Measurements from ENCODE around the gene OR4A16. TPM values are rescaled to one million over a fixed set of nuclear protein-coding genes. Genes with fewer than 3 reads are reported as not detected.

The OR4A16 gene
- total RNA-seq, 1 experiment from 2014 or later = not detected

DNA sequence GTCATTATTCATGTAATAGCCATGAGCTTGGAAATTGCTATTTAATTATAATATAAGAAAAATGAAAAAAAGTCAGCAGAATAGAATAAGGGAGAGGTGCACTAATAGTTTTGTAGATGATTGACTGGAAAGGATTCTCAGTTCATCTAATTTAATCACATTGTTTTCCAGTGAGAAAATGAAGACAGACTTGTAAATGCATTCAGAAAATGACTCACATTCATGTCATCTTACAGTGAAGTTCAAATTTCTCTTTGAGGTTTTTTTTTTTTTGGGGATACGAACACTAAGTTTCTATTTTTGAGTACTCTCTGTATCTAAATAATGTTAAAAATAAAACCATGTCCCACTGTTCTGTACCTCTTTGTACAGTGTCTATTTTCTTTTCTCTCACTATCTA is 18.5 kb upstream of the OR4A16 start:
- Mint-ChIP-seq H3K27me3 (ENCODE audit: low read depth) (no peaks in the 10 kb centered on the region; the same call in none of the 2 replicates), H3K27ac (no peak overlapping the region), H3K4me1 (no peaks in the 10 kb centered on the region), H3K36me3 (ENCODE audit: insufficient read depth in 1 of 3, low read depth in 3 of 3) (peaks cover 0 to 7% (median 4%) of the 10 kb centered on the region in 3 experiments; a peak in 4 of 7 replicates), H3K4me3 (no peak overlapping the region), H3K9me3 (peaks cover 87% of the 10 kb centered on the region in 2 experiments)
- H3K27me3 ChIP-seq (ENCODE audit: insufficient read depth, low read length) = no peaks in the 10 kb centered on the region
- no peak overlapping the region for H3K4me2 ChIP-seq (ENCODE audit: insufficient read depth, insufficient read length, low read length)
- no peak overlapping the region for H3K9ac ChIP-seq (ENCODE audit: extremely low read depth, insufficient read length, low read length)
- H3T11ph ChIP-seq (ENCODE audit: low read length) = no peak overlapping the region
- peaks cover 54% of the 10 kb centered on the region for H3K9me3 ChIP-seq (ENCODE audit: control insufficient read depth, low read depth, low read length)
- H3K14ac ChIP-seq (ENCODE audit: insufficient read depth, low read length) = no peak overlapping the region
- H2BK5ac ChIP-seq (ENCODE audit: insufficient read length, low read length) = no peak overlapping the region
- H4K91ac ChIP-seq (ENCODE audit: insufficient read length, low read depth, low read length) = no peak overlapping the region
- H3K79me2 ChIP-seq (ENCODE audit: insufficient read depth, low read length) = no peaks in the 10 kb centered on the region
- TF ChIP-seq, protein P1, sequence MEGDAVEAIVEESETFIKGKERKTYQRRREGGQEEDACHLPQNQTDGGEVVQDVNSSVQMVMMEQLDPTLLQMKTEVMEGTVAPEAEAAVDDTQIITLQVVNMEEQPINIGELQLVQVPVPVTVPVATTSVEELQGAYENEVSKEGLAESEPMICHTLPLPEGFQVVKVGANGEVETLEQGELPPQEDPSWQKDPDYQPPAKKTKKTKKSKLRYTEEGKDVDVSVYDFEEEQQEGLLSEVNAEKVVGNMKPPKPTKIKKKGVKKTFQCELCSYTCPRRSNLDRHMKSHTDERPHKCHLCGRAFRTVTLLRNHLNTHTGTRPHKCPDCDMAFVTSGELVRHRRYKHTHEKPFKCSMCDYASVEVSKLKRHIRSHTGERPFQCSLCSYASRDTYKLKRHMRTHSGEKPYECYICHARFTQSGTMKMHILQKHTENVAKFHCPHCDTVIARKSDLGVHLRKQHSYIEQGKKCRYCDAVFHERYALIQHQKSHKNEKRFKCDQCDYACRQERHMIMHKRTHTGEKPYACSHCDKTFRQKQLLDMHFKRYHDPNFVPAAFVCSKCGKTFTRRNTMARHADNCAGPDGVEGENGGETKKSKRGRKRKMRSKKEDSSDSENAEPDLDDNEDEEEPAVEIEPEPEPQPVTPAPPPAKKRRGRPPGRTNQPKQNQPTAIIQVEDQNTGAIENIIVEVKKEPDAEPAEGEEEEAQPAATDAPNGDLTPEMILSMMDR (conservative IDR thresholded peaks at IDR 0.05) = no peak
- H2AFZ ChIP-seq (ENCODE audit: low read length) = no peak overlapping the region
- H2BK15ac ChIP-seq (ENCODE audit: low read depth, low read length) = no peak overlapping the region
- H4K5ac ChIP-seq (ENCODE audit: insufficient read length, low read depth, low read length) = no peak overlapping the region
- no peaks in the 10 kb centered on the region for H4K20me1 ChIP-seq (ENCODE audit: control insufficient read depth, insufficient read depth, insufficient read length)
- H2AK5ac ChIP-seq (ENCODE audit: insufficient read length, low read length) = no peak overlapping the region
- no peak overlapping the region for H2BK12ac ChIP-seq (ENCODE audit: insufficient read length, low read depth, low read length)
- no peak overlapping the region for H2BK120ac ChIP-seq (ENCODE audit: low read depth, low read length, poor library complexity, severe bottlenecking)
- H3K56ac ChIP-seq (ENCODE audit: insufficient read length, low read depth, low read length) = no peak overlapping the region
- no peak overlapping the region for H4K8ac ChIP-seq (replicated peaks; ENCODE audit: insufficient read length, low read depth, low read length)
- WGBS (ENCODE audit: extremely low coverage, insufficient read length, low lambda C conversion rate) = no CpG with 5 or more reads among the region's 1 CpG
- H3K4me1 ChIP-seq (ENCODE audit: insufficient read depth, low read length) = no peaks in the 10 kb centered on the region
- H3K79me1 ChIP-seq (ENCODE audit: insufficient read depth, low read depth, low read length, poor library complexity, severe bottlenecking) = no peaks in the 10 kb centered on the region
- no peak overlapping the region for H2BK20ac ChIP-seq (ENCODE audit: low read depth, low read length, poor library complexity, severe bottlenecking)
- no peak overlapping the region for H3K4ac ChIP-seq (ENCODE audit: low read depth, low read length)
- no peak overlapping the region for H3K23ac ChIP-seq (ENCODE audit: insufficient read length, low read depth, low read length)
- DNase-seq = no peak
- no peaks in the 10 kb centered on the region for H3K23me2 ChIP-seq (ENCODE audit: insufficient read length, low read depth, low read length, poor library complexity, severe bottlenecking)
- no peak overlapping the region for H3K27ac ChIP-seq (ENCODE audit: insufficient read length, low read depth, low read length)
- no peak overlapping the region for H3K18ac ChIP-seq (ENCODE audit: insufficient read length, low read depth, low read length)
